Neural progenitor cell (in vitro differentiated cells): ENCODE data around the gene PDE3A. TPM values are rescaled to one million over a fixed set of nuclear protein-coding genes. Genes with fewer than 3 reads are reported as not detected.

Source experiments
- DNase-seq: peaks from one replicate; pipeline ENCODE4 v3.0.0-alpha.2; 2016; ENCODE audit warnings: low spot score
- H2AFZ ChIP-seq: fragments of 200-600 bp; sonication (generic); replicated peaks from 2 replicates; pipeline ENCODE4 v1.6.1; 2016; ENCODE audit warnings: antibody characterized with exemption
- H3F3A ChIP-seq: fragments of 200-600 bp; sonication (generic); 2 replicates; pipeline ENCODE4 v1.6.1; 2016; ENCODE audit warnings: antibody characterized with exemption, low read depth
- H3K27ac ChIP-seq: fragments of 200-600 bp; sonication (generic); 2 replicates; pipeline ENCODE4 v1.5.1; 2016; ENCODE audit warnings: mild to moderate bottlenecking
- H3K27me3 ChIP-seq: fragments of 200-600 bp; sonication (generic); 2 replicates; pipeline ENCODE4 v1.6.1; 2016; ENCODE audit warnings: mild to moderate bottlenecking, moderate library complexity
- H3K36me3 ChIP-seq: fragments of 200-600 bp; sonication (generic); 2 replicates; pipeline ENCODE4 v1.5.1; 2016
- H3K4me1 ChIP-seq: fragments of 200-600 bp; sonication (generic); 2 replicates; pipeline ENCODE4 v1.6.1; 2016; ENCODE audit warnings: mixed run types
- H3K4me2 ChIP-seq: fragments of 200-600 bp; sonication (generic); 2 replicates; pipeline ENCODE4 v1.6.1; 2016
- H3K4me3 ChIP-seq: fragments of 200-600 bp; sonication (generic); 2 replicates; pipeline ENCODE4 v1.5.1; 2016
- H3K79me2 ChIP-seq: fragments of 200-600 bp; sonication (generic); 2 replicates; pipeline ENCODE4 v1.6.1; 2016; ENCODE audit warnings: low read depth
- H3K9ac ChIP-seq: fragments of 200-600 bp; sonication (generic); 2 replicates; pipeline ENCODE4 v1.6.1; 2016
- H3K9me3 ChIP-seq: fragments of 200-600 bp; sonication (generic); 2 replicates; pipeline ENCODE4 v1.5.1; 2016; ENCODE audit warnings: low read depth
- H4K20me1 ChIP-seq: fragments of 200-600 bp; sonication (generic); 2 replicates; pipeline ENCODE4 v1.6.1; 2016; ENCODE audit warnings: low read depth
- H3K27ac Mint-ChIP-seq: 3 replicates; pipeline ENCODE4 v1.8.0; 2021; ENCODE audit warnings: mixed read lengths
- H3K27me3 Mint-ChIP-seq: 2 replicates; pipeline ENCODE4 v1.8.0; 2022; ENCODE audit warnings: low read depth, mild to moderate bottlenecking, inconsistent platforms, moderate library complexity, mixed read lengths; ENCODE audit not compliant: insufficient read depth
- H3K36me3 Mint-ChIP-seq: 3 replicates; pipeline ENCODE4 v1.8.0; 2021; ENCODE audit warnings: mixed read lengths
- H3K4me1 Mint-ChIP-seq: 3 replicates; pipeline ENCODE4 v1.8.0; 2021; ENCODE audit warnings: mixed read lengths
- H3K4me3 Mint-ChIP-seq: 3 replicates; pipeline ENCODE4 v1.8.0; 2021; ENCODE audit warnings: mild to moderate bottlenecking, moderate library complexity, mixed read lengths
- H3K9me3 Mint-ChIP-seq: 3 replicates; pipeline ENCODE4 v1.8.0; 2020; ENCODE audit warnings: mixed read lengths
- CTCF ChIP-seq: fragments of 200-600 bp; sonication (generic); IDR thresholded peaks from 2 replicates; pipeline ENCODE4 v1.5.1; 2017; ENCODE audit warnings: antibody characterized with exemption, mild to moderate bottlenecking
- EZH2 ChIP-seq: fragments of 200-600 bp; sonication (generic); IDR thresholded peaks from 2 replicates; pipeline ENCODE4 v1.6.1; 2017; ENCODE audit warnings: antibody characterized with exemption, mild to moderate bottlenecking, moderate library complexity
- EZH2phosphoT487 ChIP-seq: fragments of 200-600 bp; sonication (generic); IDR thresholded peaks from 2 replicates; pipeline ENCODE4 v1.6.1; 2017; ENCODE audit warnings: antibody characterized with exemption
- total RNA-seq: library from RNA; depleted of rRNA; stranded (reverse); fragments of >200 nt; gene quantifications from 2 replicates; pipeline ENCODE4 v1.2.3, GENCODE V29; 2015; ENCODE audit warnings: low replicate concordance

PDE3A gene
- total RNA-seq, 1 donor from 2014 or later = 0.47 TPM

- H3K27me3 ChIP-seq = no peaks in the 10 kb centered on the region
- H3K4me1 ChIP-seq = no peaks in the 10 kb centered on the region
- H3K4me2 ChIP-seq = no peak overlapping the region
- no peak overlapping the region for H3K4me3 Mint-ChIP-seq
- DNase-seq = no peak
- H4K20me1 ChIP-seq = no peaks in the 10 kb centered on the region
- no peak for TF ChIP-seq CTCF
- TF ChIP-seq EZH2 = no peak
- TF ChIP-seq EZH2phosphoT487 = no peak
- H3K9me3 ChIP-seq = no peaks in the 10 kb centered on the region
- no peaks in the 10 kb centered on the region for H3K79me2 ChIP-seq
- H3K27ac ChIP-seq = no peak overlapping the region
- no peak overlapping the region for H2AFZ ChIP-seq
- H3K4me1 Mint-ChIP-seq = no peaks in the 10 kb centered on the region
- no peaks in the 10 kb centered on the region for H3K9me3 Mint-ChIP-seq
- no peaks in the 10 kb centered on the region for H3K27me3 Mint-ChIP-seq
- no peaks in the 10 kb centered on the region for H3K36me3 Mint-ChIP-seq
- H3K36me3 ChIP-seq = no peaks in the 10 kb centered on the region
- no peak overlapping the region for H3K4me3 ChIP-seq
- no peak overlapping the region for H3K9ac ChIP-seq
- no peak overlapping the region for H3K27ac Mint-ChIP-seq
- no peaks in the 10 kb centered on the region for H3F3A ChIP-seq
These were observed 208.7 kb downstream of the PDE3A start for GRCh38 chr12:20577054-20577453.

- Histone ChIP-seq H3K4me2 (no peak overlapping the region), H4K20me1 (no peaks in the 10 kb centered on the region), H3K4me3 (no peak overlapping the region), H3K9ac (no peak overlapping the region), H3K36me3 (no peaks in the 10 kb centered on the region), H3K4me1 (no peaks in the 10 kb centered on the region), H2AFZ (no peak overlapping the region), H3K27me3 (no peaks in the 10 kb centered on the region), H3K9me3 (no peaks in the 10 kb centered on the region), H3F3A (no peaks in the 10 kb centered on the region), H3K27ac (no peak overlapping the region), H3K79me2 (no peaks in the 10 kb centered on the region)
- Mint-ChIP-seq H3K4me1 (no peaks in the 10 kb centered on the region), H3K36me3 (no peaks in the 10 kb centered on the region), H3K4me3 (no peak overlapping the region), H3K27ac (no peak overlapping the region), H3K27me3 (no peaks in the 10 kb centered on the region), H3K9me3 (no peaks in the 10 kb centered on the region)
- DNase-seq = no peak
- TF ChIP-seq EZH2phosphoT487 (no peak), EZH2 (no peak), CTCF (no peak)
These were observed 209.8 kb downstream of the PDE3A start for GRCh38 chr12:20578142-20578541.

- TF ChIP-seq CTCF (no peak), EZH2 (no peak)
These were observed 216.8 kb downstream of the PDE3A start for GRCh38 chr12:20585055-20585625.

More at GRCh38 chr12:20585055-20585625, 216.8 kb downstream of the PDE3A start:
- no peak overlapping the region for H2AFZ ChIP-seq
- H3K9me3 Mint-ChIP-seq = no peaks in the 10 kb centered on the region
- DNase-seq = no peak
- no peak overlapping the region for H3K27ac ChIP-seq
- H3K27me3 Mint-ChIP-seq = no peaks in the 10 kb centered on the region
- no peaks in the 10 kb centered on the region for H3K36me3 ChIP-seq
- no peak overlapping the region for H3K4me2 ChIP-seq
- H3K4me3 ChIP-seq = no peak overlapping the region
- H3F3A ChIP-seq = no peaks in the 10 kb centered on the region
- no peaks in the 10 kb centered on the region for H3K27me3 ChIP-seq
- H3K79me2 ChIP-seq = no peaks in the 10 kb centered on the region
- peaks cover 8% of the 10 kb centered on the region for H3K4me1 Mint-ChIP-seq
- no peaks in the 10 kb centered on the region for H3K4me1 ChIP-seq
- H3K27ac Mint-ChIP-seq = no peak overlapping the region
- H3K9me3 ChIP-seq = no peaks in the 10 kb centered on the region
- H3K9ac ChIP-seq = no peak overlapping the region
- H3K4me3 Mint-ChIP-seq = no peak overlapping the region
- no peaks in the 10 kb centered on the region for H4K20me1 ChIP-seq
- H3K36me3 Mint-ChIP-seq = no peaks in the 10 kb centered on the region
